VCaP (cell line): ENCODE measurements around the gene TTC22.

Experiments
- H3K27ac ChIP-seq: fragments of 450-650 bp; 2 replicates; pipeline ENCODE4 v1.5.1; 2017
- CTCF ChIP-seq: fragments of 450-650 bp; conservative IDR thresholded peaks from 2 replicates; pipeline ENCODE4 v1.5.1; 2017; ENCODE audit warnings: mild to moderate bottlenecking, moderate library complexity

TTC22 gene

GRCh38 chr1:54800899-54801759, at the start of gene TTC22:
TTC22 (minus strand) TSS chr1:54801323; CDS start chr1:54801163, 160 bp downstream.
- peak; percentile 64 for TF ChIP-seq CTCF
- peak within 1 kb of the TSS; percentile 31; the same call in 1 of the 2 replicates for H3K27ac ChIP-seq

- no peak for TF ChIP-seq CTCF
- no peak overlapping the region for H3K27ac ChIP-seq
Observed at GRCh38 chr1:54850737-54851136, 49.6 kb upstream of the TTC22 start.

GRCh38 chr1:54850069-54850730, 49.1 kb upstream of the TTC22 start:
- no peak overlapping the region for H3K27ac ChIP-seq
- TF ChIP-seq CTCF, result no peak

- TF ChIP-seq CTCF, result no peak
- H3K27ac ChIP-seq, result no peak overlapping the region
Observed at GRCh38 chr1:54849219-54850068, 48.3 kb upstream of the TTC22 start.

- no peak overlapping the region for H3K27ac ChIP-seq
- TF ChIP-seq CTCF, result no peak
Observed at GRCh38 chr1:54848134-54848948, 47.2 kb upstream of the TTC22 start.

GRCh38 chr1:54846716-54847284, 45.7 kb upstream of the TTC22 start:
- H3K27ac ChIP-seq, result no peak overlapping the region
- no peak for TF ChIP-seq CTCF
